ENCODE measurements around the gene UCP3. TPM values are rescaled to one million over a fixed set of nuclear protein-coding genes. Genes with fewer than 3 reads are reported as not detected.

UCP3 gene
- total and polyA plus RNA-seq, 10 of the 15 experiments (the other 5 are each of a cell fraction or from before 2014, with no cell fraction given) = 0.02 to 1.9 (median 0.94) TPM

DNA sequence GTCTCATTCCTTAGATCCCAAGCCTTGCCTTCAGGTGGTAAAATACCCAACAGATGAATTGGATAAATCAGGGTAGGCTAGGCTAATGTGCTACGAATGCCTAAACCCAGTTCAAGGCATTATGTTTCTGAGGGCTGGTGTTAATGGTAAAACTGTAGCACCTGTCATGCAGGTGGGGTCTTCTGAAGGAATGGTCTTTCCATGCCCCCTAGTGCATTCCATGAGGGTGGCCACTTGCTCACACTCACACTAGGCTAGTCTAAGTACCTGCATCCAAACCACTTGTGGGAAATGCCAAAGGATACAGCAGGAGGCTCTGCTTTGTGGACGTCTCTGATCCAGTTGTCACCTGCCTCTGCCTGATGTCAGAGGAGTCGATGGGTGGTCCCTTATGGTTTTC is 24.2 kb upstream of the UCP3 start (continued):
- TF ChIP-seq HSF1 (IDR thresholded peaks at IDR 0.05; ENCODE audit: low read depth, low read length) (no peak), CBFB (IDR thresholded peaks at IDR 0.05; ENCODE audit: low read depth) (no peak), MYB (IDR thresholded peaks at IDR 0.05; ENCODE audit: borderline replicate concordance, low read depth, low read length) (no peak), BRCA1 (IDR thresholded peaks at IDR 0.05; ENCODE audit: low read depth, low read length) (no peak), GABPA (IDR thresholded peaks at IDR 0.05; ENCODE audit: low read depth) (no peak), CBX5 (IDR thresholded peaks at IDR 0.05; ENCODE audit: low read depth) (no peak), ZBTB11 (CRISPR knock-in tag; IDR thresholded peaks at IDR 0.05) (no peak), CTCF (IDR thresholded peaks at IDR 0.05 in 2 of 3, conservative IDR thresholded peaks at IDR 0.05 in 1 of 3; ENCODE audit: control insufficient read depth in 2 of 3, extremely low read depth in 1 of 3, insufficient read depth in 1 of 3, low read depth in 3 of 3, low read length in 3 of 3) (peak in 2 of 3 experiments; percentile 14 to 38; a peak in 3 of 6 replicates), RAD21 (IDR thresholded peaks at IDR 0.05; ENCODE audit: insufficient read depth, low read depth, low read length) (peak; percentile 37; the same call in 1 of the 2 replicates), PML (IDR thresholded peaks at IDR 0.05; ENCODE audit: low read length) (no peak), ZZZ3 (IDR thresholded peaks at IDR 0.05; ENCODE audit: control insufficient read depth, insufficient read length, low read depth) (no peak), NKRF (conservative IDR thresholded peaks at IDR 0.05) (no peak), TAF1 (IDR thresholded peaks at IDR 0.05; ENCODE audit: borderline replicate concordance, low read depth, low read length) (no peak), GATAD2B (conservative IDR thresholded peaks at IDR 0.05; ENCODE audit: low read depth) (no peak), IRF3 (IDR thresholded peaks at IDR 0.05) (no peak), MLLT1 (IDR thresholded peaks at IDR 0.05) (no peak), LARP7 (IDR thresholded peaks at IDR 0.05) (no peak), SMARCA5 (IDR thresholded peaks at IDR 0.05) (no peak), SMC3 (IDR thresholded peaks at IDR 0.05; ENCODE audit: borderline replicate concordance, low read length) (peak; percentile 40; the same call in 1 of the 2 replicates), IRF4 (IDR thresholded peaks at IDR 0.05; ENCODE audit: low read depth, low read length) (no peak)

Measured in GM12878 (cell line).